SH-SY5Y (cell line): ENCODE data around the gene ZNF496.

Experiments used
- GATA2 ChIP-seq: IDR thresholded peaks from 2 replicates; pipeline ENCODE4 v1.6.1; 2011; ENCODE audit warnings: mild to moderate bottlenecking, low read depth, low read length
- GATA3 ChIP-seq: IDR thresholded peaks from 2 replicates; pipeline ENCODE4 v1.6.1; 2011; ENCODE audit warnings: low read depth, mild to moderate bottlenecking, low read length, moderate library complexity

GRCh38 chr1:247332215-247332622, 552 bp upstream of the ZNF496 start:
- no peak for TF ChIP-seq GATA2
- TF ChIP-seq GATA3 = no peak
